NB4 (cell line): ENCODE measurements around the gene MCAM.
A peak's percentile ranks its signal among the peaks of the same experiment; 100 is the strongest.

Experiments used
- DNase-seq: peaks from one replicate; pipeline ENCODE4 v3.0.0; 2010; ENCODE audit warnings: low read depth
- H3K4me3 ChIP-seq: one replicate; pipeline ENCODE4 v1.5.1; 2011; ENCODE audit warnings: mild to moderate bottlenecking, low read depth, low read length, moderate library complexity
- MYC ChIP-seq: IDR thresholded peaks from 2 replicates; pipeline ENCODE4 v1.6.1; 2011; ENCODE audit warnings: low read depth, low read length
- POLR2A ChIP-seq: IDR thresholded peaks from 2 replicates; pipeline ENCODE4 v1.6.1; 2011; ENCODE audit warnings: mild to moderate bottlenecking; ENCODE audit not compliant: insufficient read length; ENCODE audit errors: extremely low read depth
- TF ChIP-seq, protein P1 (sequence below): IDR thresholded peaks from 2 replicates; pipeline ENCODE4 v1.6.1; 2011; ENCODE audit warnings: low read depth, low read length
- TF ChIP-seq, protein P2 (sequence below): IDR thresholded peaks from one replicate; pipeline ENCODE4 v1.5.1; 2012; ENCODE audit warnings: low read depth, low read length

Gene MCAM, protein sequence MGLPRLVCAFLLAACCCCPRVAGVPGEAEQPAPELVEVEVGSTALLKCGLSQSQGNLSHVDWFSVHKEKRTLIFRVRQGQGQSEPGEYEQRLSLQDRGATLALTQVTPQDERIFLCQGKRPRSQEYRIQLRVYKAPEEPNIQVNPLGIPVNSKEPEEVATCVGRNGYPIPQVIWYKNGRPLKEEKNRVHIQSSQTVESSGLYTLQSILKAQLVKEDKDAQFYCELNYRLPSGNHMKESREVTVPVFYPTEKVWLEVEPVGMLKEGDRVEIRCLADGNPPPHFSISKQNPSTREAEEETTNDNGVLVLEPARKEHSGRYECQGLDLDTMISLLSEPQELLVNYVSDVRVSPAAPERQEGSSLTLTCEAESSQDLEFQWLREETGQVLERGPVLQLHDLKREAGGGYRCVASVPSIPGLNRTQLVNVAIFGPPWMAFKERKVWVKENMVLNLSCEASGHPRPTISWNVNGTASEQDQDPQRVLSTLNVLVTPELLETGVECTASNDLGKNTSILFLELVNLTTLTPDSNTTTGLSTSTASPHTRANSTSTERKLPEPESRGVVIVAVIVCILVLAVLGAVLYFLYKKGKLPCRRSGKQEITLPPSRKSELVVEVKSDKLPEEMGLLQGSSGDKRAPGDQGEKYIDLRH

DNA sequence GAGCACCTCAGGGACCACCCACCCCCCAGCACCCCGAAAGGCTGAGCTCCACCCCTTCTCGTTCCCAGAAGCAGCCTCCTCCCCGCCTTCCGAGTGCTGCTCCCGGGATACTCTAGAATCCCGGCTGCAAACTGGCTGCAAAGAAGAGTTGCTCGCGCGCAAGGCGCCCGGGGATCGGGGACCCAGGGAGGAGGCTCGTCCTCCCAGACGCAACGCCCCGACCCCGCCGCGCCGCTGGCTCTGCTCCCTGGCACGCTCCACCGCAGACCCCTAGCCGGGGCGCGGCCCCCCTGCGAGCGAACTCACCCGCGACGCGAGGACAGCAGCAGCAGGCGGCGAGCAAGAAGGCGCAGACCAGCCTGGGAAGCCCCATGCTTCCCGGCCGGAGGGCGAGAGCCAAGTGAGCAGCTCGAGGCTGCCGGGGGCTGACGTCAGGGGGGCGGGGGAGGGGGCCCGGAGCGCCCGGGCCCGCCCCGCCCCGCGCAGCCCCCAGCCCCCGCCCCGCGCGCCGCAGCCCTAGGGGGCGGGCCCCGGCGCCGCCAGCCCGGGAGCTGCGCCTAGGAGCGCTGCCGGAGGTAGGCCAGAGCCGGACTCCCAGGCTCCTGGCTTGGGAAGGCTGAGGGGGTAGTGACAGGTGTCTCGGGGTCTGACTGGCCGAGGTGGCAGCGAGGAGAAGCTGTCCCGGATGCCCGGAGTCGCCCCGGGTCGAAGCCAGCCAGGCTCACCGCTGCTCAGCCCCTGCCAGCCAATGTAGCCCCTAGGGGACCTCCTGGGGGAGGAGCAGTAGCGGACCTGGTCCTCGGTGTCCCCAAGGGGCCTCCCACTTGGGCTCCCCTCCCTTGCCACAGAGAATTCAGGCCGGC is at the start of gene MCAM:
Gene MCAM (minus strand): TSS at position 402 of the 863 bp plus-strand sequence. CDS start 29 bp downstream, at position 373.
- H3K4me3 ChIP-seq = peak within 1 kb of the TSS; percentile 50
- peak; percentile 93 for DNase-seq
- TF ChIP-seq MYC (no peak; the same call in 1 of the 2 replicates), POLR2A (peak; percentile 74)

DNA sequence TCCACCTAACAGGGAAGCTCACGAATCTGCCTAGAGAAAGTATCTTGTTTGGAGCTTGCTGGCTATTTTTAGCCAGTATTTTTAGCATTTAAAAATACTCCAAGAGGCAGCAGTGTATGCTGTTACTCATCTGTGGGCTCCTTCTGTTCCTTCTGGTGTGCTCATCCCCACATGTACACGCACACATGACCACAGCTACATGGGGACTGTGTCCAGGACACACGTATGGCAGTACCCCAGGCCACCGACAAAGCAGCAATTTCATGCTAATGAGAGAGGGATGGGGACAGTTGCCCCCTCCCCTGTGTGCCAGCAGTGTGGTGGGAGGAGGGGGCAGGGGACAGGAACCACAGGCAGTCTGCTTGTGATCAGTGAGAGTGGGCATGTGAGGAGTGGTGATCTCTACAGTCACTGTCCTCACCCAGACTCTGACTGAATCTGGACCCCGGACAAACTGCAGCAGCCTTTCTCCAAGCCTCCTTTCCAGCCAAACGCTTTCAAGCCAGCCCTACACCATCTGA is 48.2 kb upstream of the MCAM start:
- H3K4me3 ChIP-seq = no peak overlapping the region
- DNase-seq = no peak
- TF ChIP-seq MYC = no peak
- TF ChIP-seq, protein P1, sequence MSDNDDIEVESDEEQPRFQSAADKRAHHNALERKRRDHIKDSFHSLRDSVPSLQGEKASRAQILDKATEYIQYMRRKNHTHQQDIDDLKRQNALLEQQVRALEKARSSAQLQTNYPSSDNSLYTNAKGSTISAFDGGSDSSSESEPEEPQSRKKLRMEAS = no peak
- TF ChIP-seq, protein P2, sequence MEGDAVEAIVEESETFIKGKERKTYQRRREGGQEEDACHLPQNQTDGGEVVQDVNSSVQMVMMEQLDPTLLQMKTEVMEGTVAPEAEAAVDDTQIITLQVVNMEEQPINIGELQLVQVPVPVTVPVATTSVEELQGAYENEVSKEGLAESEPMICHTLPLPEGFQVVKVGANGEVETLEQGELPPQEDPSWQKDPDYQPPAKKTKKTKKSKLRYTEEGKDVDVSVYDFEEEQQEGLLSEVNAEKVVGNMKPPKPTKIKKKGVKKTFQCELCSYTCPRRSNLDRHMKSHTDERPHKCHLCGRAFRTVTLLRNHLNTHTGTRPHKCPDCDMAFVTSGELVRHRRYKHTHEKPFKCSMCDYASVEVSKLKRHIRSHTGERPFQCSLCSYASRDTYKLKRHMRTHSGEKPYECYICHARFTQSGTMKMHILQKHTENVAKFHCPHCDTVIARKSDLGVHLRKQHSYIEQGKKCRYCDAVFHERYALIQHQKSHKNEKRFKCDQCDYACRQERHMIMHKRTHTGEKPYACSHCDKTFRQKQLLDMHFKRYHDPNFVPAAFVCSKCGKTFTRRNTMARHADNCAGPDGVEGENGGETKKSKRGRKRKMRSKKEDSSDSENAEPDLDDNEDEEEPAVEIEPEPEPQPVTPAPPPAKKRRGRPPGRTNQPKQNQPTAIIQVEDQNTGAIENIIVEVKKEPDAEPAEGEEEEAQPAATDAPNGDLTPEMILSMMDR = no peak
- TF ChIP-seq POLR2A = no peak

DNA sequence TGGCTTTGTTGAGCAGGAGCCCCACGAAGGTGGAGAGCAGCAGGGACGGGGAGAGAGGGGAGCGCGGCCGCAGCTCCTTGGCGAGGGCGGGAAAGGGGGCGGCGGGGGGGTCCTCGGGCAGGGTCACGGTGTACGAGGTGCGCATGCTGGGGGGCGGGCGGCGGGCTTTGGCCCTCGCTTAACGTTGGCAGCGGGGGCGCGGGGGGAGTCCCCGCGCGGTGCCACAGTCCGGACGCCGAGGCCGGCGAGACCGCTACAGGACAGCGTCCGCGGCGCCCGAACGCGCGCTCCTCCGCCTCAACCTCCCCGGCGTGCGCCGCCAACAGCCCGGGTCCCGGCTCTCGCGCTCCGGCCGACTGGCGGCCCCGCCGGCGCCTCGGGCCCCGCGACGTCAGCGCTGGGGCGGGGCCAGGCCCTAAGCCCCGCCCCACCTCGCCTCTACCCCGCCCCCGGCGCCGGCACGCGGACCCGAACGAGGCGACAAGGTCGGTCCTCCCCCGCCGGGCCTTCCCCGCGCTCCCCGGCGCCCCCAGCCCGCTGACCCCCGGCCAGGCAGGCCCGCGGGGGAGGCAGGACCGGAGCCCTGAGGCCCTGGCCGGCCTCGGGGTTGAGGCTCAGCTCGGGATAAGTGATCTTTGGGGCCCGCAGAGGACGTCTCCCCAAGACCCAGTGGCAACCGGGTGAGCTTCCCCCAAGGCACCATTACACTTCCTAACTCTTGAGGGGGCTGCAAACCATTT is 47.1 kb upstream of the MCAM start:
- no peak overlapping the region for H3K4me3 ChIP-seq
- no peak for TF ChIP-seq MYC
- no peak for TF ChIP-seq POLR2A
- TF ChIP-seq, protein P2 = no peak
- TF ChIP-seq, protein P1 = no peak
- no peak for DNase-seq

DNA sequence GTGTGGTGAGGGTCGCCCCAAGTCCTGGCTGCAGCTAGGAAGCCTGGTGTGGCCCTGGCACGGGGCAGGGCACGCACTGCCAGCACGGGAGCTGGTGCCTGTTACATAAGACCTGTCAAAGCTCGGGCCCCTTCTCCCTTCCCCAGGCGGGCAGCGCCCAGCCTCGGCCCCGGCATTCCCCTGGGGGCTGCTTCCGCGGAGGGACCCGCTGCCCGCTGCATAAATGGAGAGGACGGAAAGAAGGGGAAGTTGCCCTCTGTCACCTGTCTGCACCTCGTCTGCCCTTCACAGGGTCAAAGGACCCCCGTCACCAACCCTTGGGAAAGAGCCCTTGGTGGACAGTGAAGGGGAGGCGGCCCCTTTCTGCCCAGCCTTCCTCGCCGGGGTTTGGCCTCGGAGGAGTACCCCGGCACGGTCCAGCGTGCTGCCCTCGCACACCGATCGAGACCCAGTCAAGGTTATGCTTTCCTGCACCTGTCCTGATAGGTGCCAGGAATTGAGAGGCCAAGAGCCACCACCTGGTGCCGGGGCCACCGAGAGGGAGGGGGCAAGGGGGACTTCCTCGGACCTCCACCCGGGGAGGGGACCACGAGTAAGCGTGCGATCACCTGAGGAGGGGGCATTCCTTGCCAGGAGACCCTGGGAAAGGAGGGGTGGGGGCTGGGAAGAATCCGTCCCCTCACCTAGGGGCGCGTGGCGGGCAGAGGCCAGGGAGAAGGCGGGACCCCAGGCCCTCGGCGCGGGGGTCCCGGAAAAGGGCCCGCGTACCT is 46.3 kb upstream of the MCAM start:
- H3K4me3 ChIP-seq = no peak overlapping the region
- TF ChIP-seq, protein P2 = no peak
- TF ChIP-seq, protein P1 = no peak
- TF ChIP-seq MYC = no peak
- TF ChIP-seq POLR2A = no peak
- DNase-seq = no peak

DNA sequence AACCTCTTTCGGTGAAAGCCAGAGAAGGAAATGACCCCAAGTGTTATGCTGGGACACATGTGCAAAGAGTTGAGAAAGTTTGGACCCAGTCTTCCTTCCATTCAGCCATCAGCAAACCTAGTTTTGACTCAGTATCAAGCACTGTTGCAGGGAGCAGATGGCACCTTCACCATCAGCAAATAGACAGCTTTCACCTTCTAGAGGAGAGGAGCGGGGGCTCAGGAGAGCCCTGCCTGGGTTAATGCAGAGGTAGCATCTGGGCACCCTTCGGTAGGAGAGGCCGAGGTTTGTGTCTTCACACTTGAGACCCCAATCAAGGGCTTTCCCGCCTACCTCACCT is 45.8 kb upstream of the MCAM start:
- TF ChIP-seq, protein P1 = no peak
- TF ChIP-seq, protein P2 = no peak
- no peak for TF ChIP-seq POLR2A
- no peak for TF ChIP-seq MYC
- H3K4me3 ChIP-seq = no peak overlapping the region
- no peak for DNase-seq
